ENCODE data around the gene VSIG8. TPM values are rescaled to one million over a fixed set of nuclear protein-coding genes. Genes with fewer than 3 reads are reported as not detected.

Gene VSIG8
- total and polyA plus RNA-seq, 9 donors, result 0.06 to 0.48 (median 0.22) TPM; not detected in 3

GRCh38 chr1:159856576-159856975 is 5.9 kb downstream of the VSIG8 start:
- Histone ChIP-seq H3K27ac (peak overlapping the region; percentile 90 to 98), H3K4me1 (ENCODE audit: insufficient read depth) (peaks cover 3% of the 10 kb centered on the region), H3K4me3 (no peak overlapping the region), H3K27me3 (no peaks in the 10 kb centered on the region), H3K9me3 (no peaks in the 10 kb centered on the region), H3K36me3 (no peaks in the 10 kb centered on the region)
- TF ChIP-seq, protein P1, sequence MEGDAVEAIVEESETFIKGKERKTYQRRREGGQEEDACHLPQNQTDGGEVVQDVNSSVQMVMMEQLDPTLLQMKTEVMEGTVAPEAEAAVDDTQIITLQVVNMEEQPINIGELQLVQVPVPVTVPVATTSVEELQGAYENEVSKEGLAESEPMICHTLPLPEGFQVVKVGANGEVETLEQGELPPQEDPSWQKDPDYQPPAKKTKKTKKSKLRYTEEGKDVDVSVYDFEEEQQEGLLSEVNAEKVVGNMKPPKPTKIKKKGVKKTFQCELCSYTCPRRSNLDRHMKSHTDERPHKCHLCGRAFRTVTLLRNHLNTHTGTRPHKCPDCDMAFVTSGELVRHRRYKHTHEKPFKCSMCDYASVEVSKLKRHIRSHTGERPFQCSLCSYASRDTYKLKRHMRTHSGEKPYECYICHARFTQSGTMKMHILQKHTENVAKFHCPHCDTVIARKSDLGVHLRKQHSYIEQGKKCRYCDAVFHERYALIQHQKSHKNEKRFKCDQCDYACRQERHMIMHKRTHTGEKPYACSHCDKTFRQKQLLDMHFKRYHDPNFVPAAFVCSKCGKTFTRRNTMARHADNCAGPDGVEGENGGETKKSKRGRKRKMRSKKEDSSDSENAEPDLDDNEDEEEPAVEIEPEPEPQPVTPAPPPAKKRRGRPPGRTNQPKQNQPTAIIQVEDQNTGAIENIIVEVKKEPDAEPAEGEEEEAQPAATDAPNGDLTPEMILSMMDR (IDR thresholded peaks at IDR 0.05), result no peak
- TF ChIP-seq POLR2A (IDR thresholded peaks at IDR 0.05), result no peak
- no peak for TF ChIP-seq EP300 (IDR thresholded peaks at IDR 0.05)
- WGBS, 3 donors, result 92 to 100% (median 96%) methylated on average over 1 of the region's 1 CpG
- DNase-seq, result no peak
- intact Hi-C loops (cut with DNase I), result loop anchor here in 3 of 4 donors (10.0 kb wide), 2 partner anchors 68 to 1862 kb away; partner anchors contain the start of genes TAGLN2 (in 2 of the 3) and KIRREL1 (in 1 of the 3)

DNA sequence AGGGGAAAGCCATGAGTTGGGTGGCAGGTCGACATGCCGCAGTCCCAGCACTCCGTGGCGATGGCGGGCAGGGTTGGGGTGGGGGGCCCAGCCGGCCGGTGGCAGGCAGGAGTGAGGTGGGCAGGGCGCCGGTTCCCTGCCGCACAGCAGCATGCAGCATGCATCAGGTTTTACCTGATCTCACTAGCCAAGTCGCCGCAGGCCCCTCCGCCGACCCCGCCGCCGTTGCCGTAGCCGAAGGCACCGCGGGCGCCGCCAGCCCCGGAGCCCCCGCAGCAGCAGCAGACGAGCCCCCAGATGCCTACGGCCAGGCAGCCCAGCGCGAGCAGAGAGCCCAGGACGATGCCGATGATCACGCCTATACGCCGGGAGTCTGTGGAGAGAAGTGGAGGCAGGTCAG is 6.7 kb downstream of the VSIG8 start:
- Histone ChIP-seq H3K36me3 (no peaks in the 10 kb centered on the region), H3K4me3 (no peak overlapping the region), H3K27me3 (no peaks in the 10 kb centered on the region), H3K9me3 (no peaks in the 10 kb centered on the region), H3K4me1 (ENCODE audit: insufficient read depth) (peaks cover 3% of the 10 kb centered on the region), H3K27ac (peak overlapping the region; percentile 90 to 98)
- TF ChIP-seq, protein P1 (IDR thresholded peaks at IDR 0.05), result no peak
- TF ChIP-seq EP300 (IDR thresholded peaks at IDR 0.05), result no peak
- TF ChIP-seq POLR2A (IDR thresholded peaks at IDR 0.05), result no peak
- 81 to 83% (median 82%) methylated on average over 34 of the region's 34 CpGs for WGBS, 3 donors
- intact Hi-C loops (cut with DNase I), result loop anchor here in 3 of 4 donors (10.0 kb wide), 2 partner anchors 69 to 1861 kb away; partner anchors contain the start of genes TAGLN2 (in 2 of the 3) and KIRREL1 (in 1 of the 3)
- DNase-seq, result peak in 3 of 5 donors; percentile 43 to 50 (median 46)

DNA sequence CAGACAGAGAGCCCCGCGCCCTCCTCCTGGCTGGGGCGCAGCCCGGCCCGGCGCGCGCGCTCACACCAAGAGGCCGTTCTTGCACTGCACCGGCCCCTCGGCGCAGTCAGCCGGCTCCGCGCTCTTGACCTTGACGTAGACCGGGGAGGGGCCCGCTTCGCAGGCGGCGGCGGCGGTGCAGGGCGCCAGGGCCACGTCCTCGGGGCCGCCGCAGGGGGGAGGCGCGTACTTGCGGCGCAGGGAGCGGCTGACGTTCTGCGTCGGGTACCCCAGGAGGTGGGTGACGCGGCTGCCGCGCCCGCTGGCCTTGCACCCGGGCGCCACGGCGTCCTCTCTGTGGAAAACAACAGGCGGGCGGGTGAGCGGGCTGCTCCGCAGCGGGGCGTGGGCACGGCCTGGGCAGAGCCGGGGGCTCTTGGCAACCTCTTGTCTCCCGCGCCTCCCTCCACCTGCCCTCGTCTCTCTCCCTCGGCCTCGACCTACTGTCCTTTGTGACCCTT is 7.7 kb downstream of the VSIG8 start:
- no peaks in the 10 kb centered on the region for H3K36me3 ChIP-seq
- 0 to 1% (median 0%) methylated on average over 14 to 59 of the region's 59 CpGs for WGBS, 3 donors
- H3K27ac ChIP-seq, result peak overlapping the region; percentile 90 to 98
- intact Hi-C loops (cut with DNase I), result loop anchor here in 3 of 4 donors (10.0 kb wide), 2 partner anchors 70 to 1860 kb away; partner anchors contain the start of genes TAGLN2 (in 2 of the 3) and KIRREL1 (in 1 of the 3)
- H3K9me3 ChIP-seq, result no peaks in the 10 kb centered on the region
- no peaks in the 10 kb centered on the region for H3K27me3 ChIP-seq
- H3K4me1 ChIP-seq (ENCODE audit: insufficient read depth), result peaks cover 3% of the 10 kb centered on the region
- H3K4me3 ChIP-seq, result peak overlapping the region; percentile 73
- peak; percentile 89 to 94 (median 91) for DNase-seq
- TF ChIP-seq POLR2A (IDR thresholded peaks at IDR 0.05), result peak; percentile 82
- no peak for TF ChIP-seq EP300 (IDR thresholded peaks at IDR 0.05)
- TF ChIP-seq, protein P1 (IDR thresholded peaks at IDR 0.05), result peak in 2 of 3 donors; percentile 11 to 49

GRCh38 chr1:159854116-159854692 is 8.3 kb downstream of the VSIG8 start:
- no peaks in the 10 kb centered on the region for H3K9me3 ChIP-seq
- TF ChIP-seq POLR2A (IDR thresholded peaks at IDR 0.05), result no peak
- TF ChIP-seq, protein P1 (IDR thresholded peaks at IDR 0.05), result no peak
- no peak for TF ChIP-seq EP300 (IDR thresholded peaks at IDR 0.05)
- H3K27ac ChIP-seq, result peak overlapping the region; percentile 90 to 98
- intact Hi-C loops (cut with DNase I), result loop anchor here in 3 of 4 donors (10.0 kb wide), 2 partner anchors 71 to 1859 kb away; partner anchors contain the start of genes TAGLN2 (in 2 of the 3) and KIRREL1 (in 1 of the 3)
- peak overlapping the region; percentile 73 for H3K4me3 ChIP-seq
- H3K27me3 ChIP-seq, result no peaks in the 10 kb centered on the region
- WGBS, 3 donors, result 1% methylated on average over 28 to 31 of the region's 31 CpGs
- peaks cover 3% of the 10 kb centered on the region for H3K4me1 ChIP-seq (ENCODE audit: insufficient read depth)
- peak; percentile 75 to 84 (median 79) for DNase-seq
- H3K36me3 ChIP-seq, result no peaks in the 10 kb centered on the region

All from ovary (tissue), 9 donors.